Hepatocyte (in vitro differentiated cells): ENCODE measurements around the gene RNF7.

Experiments
- CTCF ChIP-seq: fragments of 200-600 bp; sonication (generic); IDR thresholded peaks from 2 replicates; pipeline ENCODE4 v1.5.1; 2016; ENCODE audit warnings: antibody characterized with exemption, mild to moderate bottlenecking; ENCODE audit not compliant: poor library complexity
- EZH2 ChIP-seq: fragments of 200-600 bp; sonication (generic); IDR thresholded peaks from 2 replicates; pipeline ENCODE4 v1.6.1; 2016; ENCODE audit warnings: antibody characterized with exemption, mild to moderate bottlenecking, borderline replicate concordance

DNA sequence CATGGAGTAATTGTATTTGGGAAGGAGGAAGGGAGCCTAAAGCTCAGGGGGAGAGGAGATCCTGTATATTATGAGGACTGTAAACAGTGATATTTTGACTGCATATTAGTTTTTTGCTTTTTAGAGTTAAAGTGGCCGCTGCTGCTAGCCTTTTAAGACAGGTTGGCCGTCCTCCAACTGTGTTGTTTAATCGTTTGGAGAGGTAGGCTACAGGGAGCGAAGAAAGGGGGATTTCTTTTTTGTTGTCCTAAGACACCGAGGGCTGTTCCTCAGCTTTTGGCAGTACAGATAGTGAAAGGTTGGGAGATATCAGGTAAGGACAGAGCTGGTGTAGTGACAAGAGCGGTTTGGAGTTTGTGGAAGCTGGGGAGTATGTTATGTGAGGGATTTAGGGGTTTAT lies 38.2 kb upstream of the RNF7 start:
- no peak for TF ChIP-seq CTCF
- TF ChIP-seq EZH2, result no peak
